ENCODE data around the gene SGMS1. TPM values are rescaled to one million over a fixed set of nuclear protein-coding genes. Genes with fewer than 3 reads are reported as not detected.

The SGMS1 gene
- total RNA-seq, 4 donors from 2014 or later = 64.3 to 132 (median 87.0) TPM

- no peaks in the 10 kb centered on the region for H3K36me3 ChIP-seq
- WGBS = under 1% methylated on average over 21 of the region's 21 CpGs
- peaks cover 34 to 59% (median 47%) of the 10 kb centered on the region in 4 donors for H3K4me1 ChIP-seq
- peak overlapping the region; percentile 96 to 98 (median 98) for H3K27ac ChIP-seq (replicated peaks in 1 of 4)
- DNase-seq (ENCODE audit: extremely low spot score) = peak; percentile 99
- no peaks in the 10 kb centered on the region for H3K9me3 ChIP-seq
- H3K27me3 ChIP-seq = no peaks in the 10 kb centered on the region
- TF ChIP-seq POLR2A (IDR thresholded peaks at IDR 0.05; ENCODE audit: low read depth) = no peak
- TF ChIP-seq POLR2AphosphoS5 (IDR thresholded peaks at IDR 0.05) = peak; percentile 84 to 86
- TF ChIP-seq CTCF (IDR thresholded peaks at IDR 0.05) = peak in 1 of 3 experiments; percentile 19
- TF ChIP-seq EP300 (IDR thresholded peaks at IDR 0.05) = no peak
- intact Hi-C loops (cut with DNase I) = loop anchor here (2.0 to 5.0 kb wide), 3 partner anchors 69 to 205 kb away; no protein-coding TSS in a partner anchor
- peak overlapping the region; percentile 74 to 89 (median 84) for H3K4me3 ChIP-seq
Measured at GRCh38 chr10:50621968-50622705, 1.6 kb downstream of the SGMS1 start.

DNA sequence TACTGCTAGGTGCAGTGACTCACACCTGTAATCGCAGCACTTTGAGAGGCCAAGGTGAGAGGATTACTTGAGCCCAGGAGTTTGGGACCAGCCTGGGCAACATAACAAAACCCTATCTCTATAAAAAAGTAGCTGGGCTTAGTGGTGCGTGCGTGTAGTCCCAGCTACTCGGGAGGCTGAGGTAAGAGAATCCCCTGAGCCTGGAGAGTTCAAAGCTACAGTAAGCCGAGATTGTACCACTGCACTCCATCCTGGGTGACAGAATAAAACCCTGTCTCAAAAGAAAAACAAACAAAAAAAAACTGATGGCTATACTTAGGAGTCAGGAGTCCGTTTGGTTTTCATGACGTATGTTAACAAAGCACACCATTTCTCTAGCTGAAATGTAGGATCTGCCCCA is 2.9 kb downstream of the SGMS1 start:
- Histone ChIP-seq H3K4me1 (peaks cover 33 to 61% (median 45%) of the 10 kb centered on the region in 4 donors), H3K4me3 (no peak overlapping the region), H3K36me3 (no peaks in the 10 kb centered on the region), H3K9me3 (no peaks in the 10 kb centered on the region), H3K27me3 (no peaks in the 10 kb centered on the region), H3K27ac (replicated peaks in 1 of 4) (peak overlapping the region; percentile 96 to 98 (median 98))
- WGBS = 72% methylated on average over 7 of the region's 7 CpGs
- DNase-seq (ENCODE audit: extremely low spot score) = no peak
- intact Hi-C loops (cut with DNase I) = loop anchor here (5.0 kb wide), 2 partner anchors 104 to 204 kb away; no protein-coding TSS in a partner anchor
- TF ChIP-seq CTCF (IDR thresholded peaks at IDR 0.05) (no peak), POLR2A (IDR thresholded peaks at IDR 0.05; ENCODE audit: low read depth) (no peak), POLR2AphosphoS5 (IDR thresholded peaks at IDR 0.05) (no peak), EP300 (IDR thresholded peaks at IDR 0.05) (no peak)

GRCh38 chr10:50619882-50620281 is 3.9 kb downstream of the SGMS1 start:
- Histone ChIP-seq H3K9me3 (no peaks in the 10 kb centered on the region), H3K27ac (replicated peaks in 1 of 4) (peak overlapping the region; percentile 42 to 98 (median 97)), H3K27me3 (no peaks in the 10 kb centered on the region), H3K4me1 (peaks cover 29 to 64% (median 47%) of the 10 kb centered on the region in 4 donors), H3K4me3 (no peak overlapping the region), H3K36me3 (no peaks in the 10 kb centered on the region)
- 58% methylated on average over 2 of the region's 2 CpGs for WGBS
- intact Hi-C loops (cut with DNase I) = loop anchor here (5.0 kb wide), 2 partner anchors 103 to 203 kb away; no protein-coding TSS in a partner anchor
- no peak for DNase-seq (ENCODE audit: extremely low spot score)
- TF ChIP-seq POLR2AphosphoS5 (IDR thresholded peaks at IDR 0.05) = no peak
- no peak for TF ChIP-seq CTCF (IDR thresholded peaks at IDR 0.05)
- no peak for TF ChIP-seq EP300 (IDR thresholded peaks at IDR 0.05)
- no peak for TF ChIP-seq POLR2A (IDR thresholded peaks at IDR 0.05; ENCODE audit: low read depth)

- Histone ChIP-seq H3K4me1 (peaks cover 34 to 72% (median 53%) of the 10 kb centered on the region in 4 donors), H3K36me3 (no peaks in the 10 kb centered on the region), H3K27me3 (no peaks in the 10 kb centered on the region), H3K4me3 (no peak overlapping the region), H3K27ac (replicated peaks in 1 of 4) (peak overlapping the region in 2 of 4 donors; percentile 8 to 42), H3K9me3 (no peaks in the 10 kb centered on the region)
- 89% methylated on average over 1 of the region's 1 CpG for WGBS
- intact Hi-C loops (cut with DNase I) = no loop called here
- DNase-seq (ENCODE audit: extremely low spot score) = no peak
- TF ChIP-seq POLR2AphosphoS5 (IDR thresholded peaks at IDR 0.05) = no peak
- no peak for TF ChIP-seq EP300 (IDR thresholded peaks at IDR 0.05)
- no peak for TF ChIP-seq POLR2A (IDR thresholded peaks at IDR 0.05; ENCODE audit: low read depth)
- TF ChIP-seq CTCF (IDR thresholded peaks at IDR 0.05) = no peak
Measured at GRCh38 chr10:50619166-50619565, 4.6 kb downstream of the SGMS1 start.
